ENCODE results near the gene MS4A15.
"Not testable (repeated sequence)": the region's sequence is repeated elsewhere in the genome, so short reads cannot be mapped to it uniquely, and the experiment has no call there.

MS4A15 gene

GRCh38 chr11:60809249-60809648 is 52.6 kb downstream of the MS4A15 start:
- no peak for DNase-seq (ENCODE audit: low read depth)

GRCh38 chr11:60809691-60810090 is 53.0 kb downstream of the MS4A15 start:
- DNase-seq (ENCODE audit: low read depth): no peak

GRCh38 chr11:60810151-60810550 is 53.5 kb downstream of the MS4A15 start:
- no peak for DNase-seq (ENCODE audit: low read depth)

GRCh38 chr11:60810569-60810968 is 53.9 kb downstream of the MS4A15 start:
- DNase-seq (ENCODE audit: low read depth): no peak

- no peak for DNase-seq (ENCODE audit: low read depth)
Observed at GRCh38 chr11:60813324-60813723, 56.7 kb downstream of the MS4A15 start.

GRCh38 chr11:60814112-60814511 is 57.4 kb downstream of the MS4A15 start:
- no peak for DNase-seq (ENCODE audit: low read depth)

GRCh38 chr11:60816590-60817157 is 60.0 kb downstream of the MS4A15 start:
- DNase-seq (ENCODE audit: low read depth): no peak

- DNase-seq (ENCODE audit: low read depth): no peak
Observed at GRCh38 chr11:60818057-60818456, 61.4 kb downstream of the MS4A15 start.

GRCh38 chr11:60821827-60822599 is 65.3 kb downstream of the MS4A15 start:
- DNase-seq (ENCODE audit: low read depth): no peak

- not testable (repeated sequence) for DNase-seq (ENCODE audit: low read depth)
Observed at GRCh38 chr11:60823745-60824306, 67.2 kb downstream of the MS4A15 start.

GRCh38 chr11:60825118-60825517 is 68.5 kb downstream of the MS4A15 start:
- DNase-seq (ENCODE audit: low read depth): no peak

GRCh38 chr11:60825790-60826189 is 69.1 kb downstream of the MS4A15 start:
- DNase-seq (ENCODE audit: low read depth): no peak

All from GM04503 (cell line).